NCI-H460 (cell line): ENCODE results near the gene SH2B2. TPM values are rescaled to one million over a fixed set of nuclear protein-coding genes. Genes with fewer than 3 reads are reported as not detected.
A peak's percentile ranks its signal among the peaks of the same experiment; 100 is the strongest.

Experiments
- DNase-seq: peaks from one replicate; pipeline ENCODE4 v3.0.0-alpha.2; 2016; ENCODE audit warnings: low read depth; ENCODE audit errors: extremely low read depth
- total RNA-seq: library from RNA; depleted of rRNA; stranded (reverse); fragments of >200 nt; shearing (Covaris generic); gene quantifications from 2 replicates; pipeline ENCODE4 v1.2.3, GENCODE V29; 2014

The SH2B2 gene
- total RNA-seq, 1 experiment from 2014 or later, result 3.2 TPM

DNA sequence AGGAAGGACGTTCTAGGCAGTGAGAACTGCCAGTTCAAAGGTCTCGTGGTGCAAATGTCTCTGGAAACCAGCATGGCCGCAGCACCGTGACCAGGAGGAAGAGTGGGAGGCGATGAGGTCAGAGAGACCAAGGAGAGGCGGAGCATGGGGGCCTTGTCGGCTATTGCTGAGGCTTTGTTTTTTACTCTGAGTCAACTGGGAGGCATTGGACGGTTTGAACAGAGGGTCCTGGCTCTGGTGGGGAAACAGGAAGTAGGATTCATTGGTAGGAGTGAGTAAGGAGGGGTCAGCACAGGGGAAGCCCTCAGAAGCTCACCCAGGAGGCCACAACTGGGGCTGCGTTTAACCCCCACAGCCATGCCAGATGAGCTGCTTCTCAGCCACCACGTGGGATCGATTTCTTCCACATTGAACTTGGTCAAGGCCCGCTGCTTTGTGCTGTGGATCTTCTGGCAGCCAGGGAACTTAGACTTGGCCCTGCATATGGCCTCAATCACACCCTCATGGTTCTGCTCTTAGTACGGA lies 22.2 kb upstream of the SH2B2 start:
- DNase-seq, result no peak

DNA sequence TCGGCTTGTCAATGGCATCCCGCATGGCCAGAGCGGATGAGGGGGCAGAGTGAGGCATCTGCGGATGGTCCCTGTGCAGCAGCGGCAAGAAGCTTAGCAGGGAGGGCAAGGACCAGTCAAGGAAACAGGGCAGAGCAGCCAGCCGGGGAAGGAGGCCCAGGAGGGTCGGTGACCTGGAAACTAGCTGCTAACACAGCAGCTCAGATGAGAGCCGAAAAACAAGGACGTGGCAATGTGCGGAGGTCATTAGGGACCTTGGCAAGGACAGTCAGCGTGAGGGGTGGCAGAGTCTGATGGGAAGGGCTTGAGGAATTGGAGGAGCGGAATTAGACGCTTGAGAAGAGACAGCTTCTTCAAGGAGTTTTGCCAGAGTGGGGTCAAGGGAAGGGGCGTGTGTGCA lies 20.1 kb upstream of the SH2B2 start:
- DNase-seq, result no peak

DNA sequence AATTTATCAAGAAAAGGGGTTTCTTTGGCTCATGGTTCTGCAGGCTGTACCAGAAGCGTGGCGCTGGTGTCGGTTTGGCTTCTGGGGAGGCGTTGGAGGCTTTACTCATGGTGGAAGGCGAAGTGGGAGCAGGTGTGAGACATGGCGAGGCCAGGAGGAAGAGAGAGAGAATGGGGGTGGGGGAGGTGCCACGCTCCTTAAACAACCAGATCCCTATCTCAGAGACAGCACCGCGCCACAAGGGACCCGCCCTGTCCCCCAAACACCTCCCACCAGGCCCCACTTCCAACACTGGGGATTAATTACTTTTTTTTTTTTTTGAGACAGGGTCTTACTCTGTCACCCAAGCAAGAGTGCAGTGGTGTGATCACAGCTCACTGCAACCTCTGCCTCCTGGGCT lies 18.0 kb upstream of the SH2B2 start:
- no peak for DNase-seq

DNA sequence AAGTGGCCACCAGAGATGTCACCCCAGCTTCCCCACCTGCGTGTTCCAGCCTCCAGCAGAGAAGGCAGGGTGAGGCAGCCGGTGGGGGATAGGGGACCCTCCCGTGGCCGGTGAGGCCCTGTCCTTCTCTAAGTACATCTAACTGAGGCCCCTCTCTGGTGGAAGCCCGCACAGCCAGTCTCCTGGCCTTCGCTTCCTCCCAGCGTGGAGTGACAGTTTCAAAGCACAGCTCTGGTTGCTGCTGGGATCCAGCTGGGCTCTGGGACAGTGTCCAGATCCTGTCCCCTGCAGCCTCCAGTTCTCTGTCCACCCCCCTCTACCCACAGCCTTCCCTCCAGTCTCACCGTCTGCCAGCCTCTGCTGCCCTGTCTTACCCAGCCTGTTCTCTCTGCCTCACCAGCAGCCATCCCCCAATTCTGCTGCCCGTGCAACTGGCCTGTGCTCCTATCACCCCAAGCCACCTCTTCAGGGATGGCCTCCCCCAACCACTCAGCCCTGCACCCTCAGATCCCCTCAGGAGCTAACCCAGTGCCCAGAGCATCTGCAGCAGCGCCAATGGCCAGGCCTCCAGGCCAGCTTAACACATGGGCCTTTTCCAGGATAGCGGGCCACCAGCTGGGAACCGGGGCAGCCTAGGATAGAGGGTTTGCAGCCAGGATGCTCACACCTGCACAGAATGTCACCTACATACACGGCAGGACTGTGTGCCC lies 16.3 kb upstream of the SH2B2 start:
- DNase-seq, result no peak

DNA sequence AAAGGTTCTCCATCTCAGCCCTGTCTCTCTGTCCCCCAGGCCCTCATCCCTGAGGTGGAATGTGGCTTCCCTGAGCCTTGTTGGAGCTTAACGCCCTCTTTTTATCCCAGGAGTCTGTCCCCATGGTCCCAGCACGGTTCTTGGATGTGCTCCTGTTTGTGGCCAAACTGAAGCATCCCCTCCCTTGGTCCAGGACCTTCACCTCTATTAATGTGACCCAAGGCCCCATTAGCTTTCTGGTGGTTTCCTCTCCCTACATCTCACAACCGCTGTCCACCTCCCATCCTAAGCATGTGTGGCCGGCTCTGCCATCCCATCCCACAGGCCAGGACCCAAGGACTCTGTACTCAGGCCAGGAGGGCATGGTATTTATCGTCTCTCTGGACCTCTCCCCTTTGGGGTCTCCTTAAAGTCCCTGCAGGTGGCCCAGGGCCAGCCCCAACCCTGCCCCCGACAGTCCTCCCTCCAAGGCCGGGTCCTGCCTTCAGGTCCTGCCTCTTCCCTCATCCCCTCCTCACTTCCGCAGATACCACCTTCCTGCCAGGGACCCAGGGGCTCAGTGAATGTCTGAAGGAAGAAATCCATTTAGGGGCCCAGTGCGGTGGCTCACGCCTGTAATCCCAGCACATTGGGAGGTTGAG lies 15.4 kb upstream of the SH2B2 start:
- no peak for DNase-seq

DNA sequence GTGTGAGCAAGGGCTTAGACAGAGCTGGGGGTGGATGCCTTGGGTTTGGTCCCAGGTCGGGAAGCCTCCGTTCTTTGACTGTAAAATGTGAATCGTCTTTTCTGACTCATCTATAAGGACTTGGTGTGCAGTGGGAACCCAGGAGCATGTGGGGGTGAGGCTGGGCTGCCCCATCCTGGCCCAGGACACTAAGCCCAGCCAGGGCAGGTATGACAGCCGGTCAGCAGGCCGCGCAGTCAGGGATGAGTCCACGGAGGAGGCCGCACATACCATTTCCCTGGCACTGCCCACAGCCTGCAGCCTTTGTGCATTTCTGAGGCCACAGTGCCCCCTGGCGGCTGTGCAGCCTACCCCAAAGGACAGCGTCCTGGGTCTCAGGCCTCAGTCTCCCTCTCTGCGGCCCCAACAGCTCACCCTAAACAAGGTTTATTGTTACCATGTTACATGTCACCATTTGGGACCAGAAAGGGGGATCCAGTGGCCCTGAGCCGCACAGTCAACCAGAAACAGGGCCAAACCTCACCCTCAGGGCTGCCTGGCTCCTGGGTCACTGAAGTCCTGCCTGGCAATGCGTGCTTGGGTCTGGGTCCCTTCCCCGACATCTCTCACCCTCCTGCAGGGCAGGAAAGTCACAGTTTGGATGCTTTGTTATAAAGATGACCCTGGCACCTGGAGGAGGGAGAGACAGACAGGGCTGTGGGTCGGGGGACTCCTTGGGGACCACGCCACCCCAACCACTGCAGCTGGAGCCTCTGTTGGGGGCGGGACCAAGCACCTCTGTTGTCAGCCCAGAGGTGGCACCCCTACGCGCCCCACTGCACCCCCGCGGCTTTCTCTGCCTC lies 14.4 kb upstream of the SH2B2 start:
- DNase-seq, result peak; percentile 80

DNA sequence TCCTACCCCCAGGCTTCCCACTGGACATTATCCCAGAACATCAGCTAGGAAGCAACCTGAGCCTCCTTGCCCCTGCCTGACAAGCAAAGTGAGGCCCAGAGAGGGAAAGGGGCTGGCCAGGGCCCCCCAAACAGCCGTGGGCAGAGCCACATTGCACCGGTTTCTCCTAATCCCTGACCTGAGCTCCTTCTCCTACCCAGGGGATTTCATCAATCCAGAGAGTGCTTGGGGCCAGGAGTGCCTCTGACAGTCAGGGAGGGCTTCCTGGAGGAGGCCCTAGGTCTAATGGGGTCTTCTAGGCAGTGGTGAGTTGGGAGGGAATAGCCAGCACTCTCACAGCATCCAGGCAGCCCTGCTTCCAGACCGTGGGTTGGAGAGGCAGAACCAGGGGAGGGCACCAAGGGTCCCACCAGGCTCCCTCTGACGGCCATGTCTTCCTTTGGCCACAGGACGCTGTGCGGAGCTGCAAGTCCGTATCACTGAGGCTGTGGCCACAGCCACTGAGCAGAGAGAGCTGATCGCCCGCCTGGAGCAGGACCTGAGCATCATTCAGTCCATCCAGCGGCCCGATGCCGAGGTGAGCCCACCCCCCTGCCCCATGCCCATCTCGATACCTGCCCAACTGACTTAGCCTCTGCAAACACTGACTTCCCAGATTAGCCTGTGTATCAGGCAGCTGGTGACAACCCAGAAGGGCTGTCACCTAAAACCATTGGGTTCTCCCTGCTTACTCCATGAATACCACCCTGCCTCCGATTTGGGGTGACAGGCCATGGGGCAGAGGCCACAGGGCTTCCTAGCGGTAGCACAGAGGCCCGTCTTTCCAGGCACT lies 13.5 kb upstream of the SH2B2 start:
- DNase-seq, result no peak

DNA sequence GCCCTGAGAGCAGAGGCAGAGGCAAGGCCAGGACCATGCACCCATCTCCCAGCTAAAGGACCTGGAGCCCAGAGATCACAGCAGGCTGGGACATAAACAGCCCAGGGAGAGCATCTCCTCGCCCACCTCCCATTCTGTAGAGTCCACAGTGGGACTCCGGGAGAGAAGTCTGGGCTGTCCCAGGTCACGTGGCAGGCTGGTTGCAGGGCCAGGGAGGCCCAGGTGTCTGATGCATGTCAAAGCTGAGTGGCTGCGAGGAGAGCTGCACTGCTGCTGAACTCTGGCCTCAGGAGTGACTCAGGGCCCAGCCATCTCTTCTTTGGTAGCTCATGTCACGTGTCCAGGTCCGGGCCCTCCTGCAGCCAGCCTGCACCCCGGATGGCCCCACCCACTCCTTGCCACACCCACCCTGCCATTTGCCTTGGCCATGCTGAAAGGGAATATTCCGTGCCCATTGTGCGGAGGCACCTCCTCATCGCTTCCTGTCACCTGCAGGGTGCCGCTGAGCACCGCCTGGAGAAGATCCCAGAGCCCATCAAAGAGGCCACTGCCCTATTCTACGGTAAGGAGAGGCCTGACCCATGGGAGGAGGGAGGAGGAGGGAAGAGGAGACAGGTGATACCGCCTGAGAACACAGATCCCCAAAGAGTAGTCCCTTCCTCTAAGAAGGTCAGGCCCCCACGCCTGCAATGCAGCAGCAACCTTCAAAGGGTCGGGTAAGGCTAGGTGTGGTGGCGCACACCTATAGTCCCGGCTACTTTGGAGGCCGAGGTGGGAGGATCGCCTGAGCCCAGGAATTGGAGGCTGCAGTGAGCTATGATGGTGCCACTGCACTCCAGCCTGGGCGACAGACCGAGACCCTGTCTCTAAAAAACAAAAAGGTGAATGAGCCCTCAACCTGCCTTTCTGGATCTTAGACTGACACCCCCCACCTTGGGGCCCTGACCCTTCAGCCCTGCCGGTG lies 12.6 kb upstream of the SH2B2 start:
- peak; percentile 58 for DNase-seq

DNA sequence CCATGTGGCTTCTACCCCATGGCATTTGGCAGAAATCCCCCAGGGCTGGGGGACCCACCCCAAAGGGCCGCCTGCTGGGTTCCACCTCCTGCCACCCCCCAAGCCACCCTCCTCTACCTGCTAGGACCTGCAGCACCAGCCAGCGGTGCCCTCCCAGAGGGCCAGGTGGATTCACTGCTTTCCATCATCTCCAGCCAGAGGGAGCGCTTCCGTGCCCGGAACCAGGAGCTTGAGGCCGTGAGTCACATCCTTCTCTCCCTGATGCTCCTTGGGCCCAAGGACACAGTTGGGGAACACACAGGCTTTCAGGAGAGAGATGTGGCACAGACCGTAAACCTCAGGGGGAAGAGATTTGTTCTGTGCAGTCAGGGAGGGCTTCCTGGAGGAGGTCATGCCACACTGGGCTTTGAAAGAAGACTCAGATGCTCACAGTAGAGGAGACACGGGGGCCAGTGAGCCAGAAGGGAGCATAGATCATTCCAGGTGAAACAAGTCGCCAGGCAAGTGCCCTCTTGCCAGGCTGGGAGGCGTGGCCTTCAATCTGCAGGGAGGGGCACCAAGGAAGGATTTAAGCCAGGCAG lies 11.5 kb upstream of the SH2B2 start:
- no peak for DNase-seq

DNA sequence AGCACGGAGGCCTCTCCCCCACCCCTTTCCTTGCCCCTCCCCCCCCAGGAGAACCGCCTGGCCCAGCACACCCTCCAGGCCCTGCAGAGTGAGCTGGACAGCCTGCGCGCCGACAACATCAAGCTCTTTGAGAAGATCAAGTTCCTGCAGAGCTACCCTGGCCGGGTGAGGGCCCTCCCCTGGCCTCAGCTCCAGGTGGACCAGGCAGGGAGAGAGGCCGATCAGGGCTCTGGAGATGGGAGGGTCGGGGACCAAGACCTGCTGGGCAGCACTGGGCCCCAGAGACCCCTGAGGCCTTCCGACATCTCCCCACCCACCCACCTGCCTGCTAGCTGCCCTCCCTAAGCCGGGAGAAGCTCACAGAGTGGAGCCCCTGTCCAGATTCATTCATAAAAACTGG lies 8.8 kb upstream of the SH2B2 start:
- DNase-seq, result no peak

DNA sequence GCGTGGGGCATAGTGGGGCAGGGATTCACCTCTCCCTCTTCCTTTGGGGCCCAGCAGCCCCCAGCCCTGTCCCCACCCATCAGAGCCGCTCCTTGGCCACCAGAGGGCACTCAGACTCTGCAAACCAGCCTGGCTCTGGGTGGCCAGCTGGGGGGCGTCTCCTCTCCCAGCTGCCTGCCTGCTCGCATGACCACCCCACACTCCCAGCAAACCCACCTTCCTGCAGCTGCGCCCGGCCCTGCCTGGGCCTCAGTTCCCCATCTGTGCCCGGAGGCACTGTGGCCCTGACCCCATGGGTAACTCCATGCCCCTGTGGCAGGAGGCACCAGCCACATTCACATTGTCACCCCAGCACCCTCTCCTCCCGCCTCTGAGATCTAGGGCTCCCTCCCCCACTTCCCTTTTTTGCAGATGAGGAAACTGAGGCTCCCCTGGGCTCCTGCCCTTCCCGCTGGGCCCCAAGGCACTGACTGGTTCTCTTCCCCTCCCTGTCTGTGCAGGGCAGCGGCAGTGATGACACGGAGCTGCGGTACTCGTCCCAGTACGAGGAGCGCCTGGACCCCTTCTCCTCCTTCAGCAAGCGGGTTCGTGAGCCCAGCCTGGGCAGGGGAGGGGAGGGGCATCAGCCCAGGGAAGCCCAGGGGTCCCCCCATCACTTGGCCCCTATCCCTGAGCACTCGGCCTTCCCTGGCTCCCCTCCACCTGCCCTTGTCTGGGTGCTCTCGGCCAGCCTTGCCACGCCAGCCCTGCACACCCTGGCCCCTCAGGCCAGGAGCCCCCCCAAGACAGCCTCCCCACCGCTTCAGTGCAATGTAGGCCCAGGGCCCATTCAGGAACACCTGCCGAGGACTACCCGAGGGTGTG lies 6.9 kb upstream of the SH2B2 start:
- DNase-seq, result peak; percentile 51

DNA sequence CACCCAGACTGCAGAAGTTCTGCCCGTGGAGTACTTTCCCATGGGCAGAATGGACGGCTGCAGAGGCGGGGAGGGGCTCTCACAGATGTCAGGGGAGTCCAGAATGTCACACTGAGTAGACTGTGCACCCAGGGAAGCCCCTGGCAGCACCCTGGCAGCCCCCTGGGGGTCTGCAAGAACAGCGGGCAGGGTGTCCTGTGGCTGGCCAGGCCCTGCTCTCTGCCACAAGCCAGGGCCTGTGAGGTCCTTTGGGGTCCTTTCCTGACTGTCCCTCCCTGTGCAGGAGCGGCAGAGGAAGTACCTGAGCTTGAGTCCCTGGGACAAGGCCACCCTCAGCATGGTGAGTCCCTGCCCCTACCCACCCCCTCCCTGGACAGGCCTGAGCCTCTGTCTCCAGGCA lies 6.1 kb upstream of the SH2B2 start:
- DNase-seq, result no peak

DNA sequence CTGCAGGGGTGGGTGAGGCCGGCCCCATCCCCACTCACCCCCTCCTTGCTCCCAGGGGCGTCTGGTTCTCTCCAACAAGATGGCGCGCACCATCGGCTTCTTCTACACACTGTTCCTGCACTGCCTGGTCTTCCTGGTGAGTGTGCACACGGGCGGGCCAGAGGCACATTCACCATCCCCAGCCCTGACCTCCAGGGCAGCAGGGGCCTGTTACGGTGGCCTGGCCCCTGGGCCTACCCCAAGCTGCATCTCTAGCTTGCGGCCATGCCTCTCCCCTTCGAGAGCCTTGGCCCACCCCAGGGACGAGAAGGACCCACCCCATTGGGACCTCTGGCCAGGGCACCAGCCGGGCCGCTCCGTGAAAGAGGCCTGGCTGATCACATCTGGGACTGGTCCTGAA lies 4.9 kb upstream of the SH2B2 start:
- no peak for DNase-seq

DNA sequence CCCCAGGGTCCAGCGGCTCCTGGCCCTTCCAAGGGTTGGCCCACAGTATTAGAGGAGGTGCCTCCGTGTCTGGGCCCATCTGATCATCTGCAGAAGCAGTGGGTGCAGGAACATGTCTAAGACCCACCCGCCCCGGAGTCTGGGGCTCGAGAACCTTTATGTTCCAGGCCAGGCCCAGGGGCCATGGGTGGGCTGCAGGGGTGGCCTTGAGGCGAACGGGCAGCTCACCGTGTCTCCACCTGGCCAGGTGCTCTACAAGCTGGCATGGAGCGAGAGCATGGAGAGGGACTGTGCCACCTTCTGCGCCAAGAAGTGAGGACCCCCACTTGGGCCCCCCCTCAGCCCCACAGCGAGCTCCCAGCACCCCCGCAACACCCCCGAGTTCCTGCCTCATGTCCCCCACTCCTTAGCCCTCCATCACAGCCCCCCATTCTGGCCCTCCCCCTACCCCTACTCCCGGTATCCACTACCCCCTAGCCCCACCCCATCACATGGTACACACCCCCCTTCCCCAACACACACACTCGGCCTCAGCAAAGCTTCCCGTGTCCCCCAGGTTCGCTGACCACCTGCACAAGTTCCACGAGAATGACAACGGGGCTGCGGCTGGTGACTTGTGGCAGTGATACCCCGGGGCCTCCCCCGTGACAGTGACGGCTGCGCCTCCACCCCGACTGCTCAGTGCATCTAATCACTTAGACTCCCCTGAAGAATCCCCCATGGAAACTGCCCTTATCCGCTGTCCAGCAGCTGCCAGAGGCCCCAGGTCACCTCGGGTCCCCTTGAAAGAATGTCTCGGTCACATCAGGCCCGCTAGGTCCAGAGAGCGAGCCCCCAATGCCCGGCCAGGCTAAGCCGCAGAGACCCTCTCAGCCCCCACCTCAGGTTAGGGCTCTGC lies 4.0 kb upstream of the SH2B2 start:
- DNase-seq, result no peak

DNA sequence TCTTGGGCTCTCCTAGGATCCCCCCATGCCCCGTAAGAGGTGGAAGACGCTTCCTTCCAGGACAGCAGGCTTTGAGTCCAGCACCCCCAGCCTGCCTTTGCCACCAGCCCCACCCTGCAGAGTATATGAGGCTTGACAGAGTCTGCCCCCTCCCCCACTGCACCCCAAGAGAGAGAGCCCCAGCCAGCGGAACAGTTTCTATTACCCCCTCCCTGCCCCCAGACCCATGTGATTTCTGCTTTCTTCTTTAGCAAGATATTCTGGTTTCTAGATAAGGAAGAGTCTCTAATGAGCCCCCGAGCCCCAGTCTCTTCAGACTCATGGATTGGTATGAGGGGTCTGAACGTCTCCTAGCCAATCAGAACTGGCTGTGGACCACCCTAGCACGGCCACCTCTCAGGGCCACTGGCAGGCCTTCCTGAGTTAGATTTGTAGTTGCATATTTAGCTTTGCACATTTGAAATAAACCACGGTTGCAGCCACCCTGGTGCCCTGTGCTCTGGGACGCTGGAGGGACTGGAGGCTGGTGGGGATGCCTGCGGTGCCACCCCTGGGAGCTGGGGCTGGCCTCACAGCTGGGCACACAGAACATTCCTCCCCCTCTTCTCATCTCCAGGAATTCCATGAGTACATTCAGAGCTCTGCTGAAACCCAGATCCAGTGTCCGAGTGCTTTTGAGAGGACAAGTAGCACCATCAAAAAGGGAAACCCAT lies 3.0 kb upstream of the SH2B2 start:
- DNase-seq, result no peak

DNA sequence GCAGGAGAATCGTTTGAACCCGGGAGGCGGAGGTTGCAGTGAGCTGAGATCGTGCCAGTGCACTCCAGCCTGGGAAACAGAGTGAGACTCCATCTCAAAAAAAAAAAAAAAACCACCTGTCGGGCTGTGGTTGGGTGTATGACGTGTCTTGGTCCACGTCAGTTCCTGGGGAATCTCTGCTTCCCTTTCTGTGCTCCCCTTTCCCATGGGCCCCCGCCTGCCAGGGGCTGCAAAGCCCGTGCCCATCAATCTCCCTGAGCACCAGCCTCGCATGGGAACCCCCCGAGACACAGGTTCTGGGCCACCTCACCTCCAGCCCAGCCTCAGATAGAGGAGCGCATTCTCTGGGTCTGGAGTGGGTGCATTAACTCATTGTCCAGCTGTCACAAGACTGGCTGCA lies 2.3 kb upstream of the SH2B2 start:
- no peak for DNase-seq
